ENCODE measurements around the gene ZNF888.
"Not testable (repeated sequence)": the region's sequence is repeated elsewhere in the genome, so short reads cannot be mapped to it uniquely, and the experiment has no call there.

ZNF888 gene

DNA sequence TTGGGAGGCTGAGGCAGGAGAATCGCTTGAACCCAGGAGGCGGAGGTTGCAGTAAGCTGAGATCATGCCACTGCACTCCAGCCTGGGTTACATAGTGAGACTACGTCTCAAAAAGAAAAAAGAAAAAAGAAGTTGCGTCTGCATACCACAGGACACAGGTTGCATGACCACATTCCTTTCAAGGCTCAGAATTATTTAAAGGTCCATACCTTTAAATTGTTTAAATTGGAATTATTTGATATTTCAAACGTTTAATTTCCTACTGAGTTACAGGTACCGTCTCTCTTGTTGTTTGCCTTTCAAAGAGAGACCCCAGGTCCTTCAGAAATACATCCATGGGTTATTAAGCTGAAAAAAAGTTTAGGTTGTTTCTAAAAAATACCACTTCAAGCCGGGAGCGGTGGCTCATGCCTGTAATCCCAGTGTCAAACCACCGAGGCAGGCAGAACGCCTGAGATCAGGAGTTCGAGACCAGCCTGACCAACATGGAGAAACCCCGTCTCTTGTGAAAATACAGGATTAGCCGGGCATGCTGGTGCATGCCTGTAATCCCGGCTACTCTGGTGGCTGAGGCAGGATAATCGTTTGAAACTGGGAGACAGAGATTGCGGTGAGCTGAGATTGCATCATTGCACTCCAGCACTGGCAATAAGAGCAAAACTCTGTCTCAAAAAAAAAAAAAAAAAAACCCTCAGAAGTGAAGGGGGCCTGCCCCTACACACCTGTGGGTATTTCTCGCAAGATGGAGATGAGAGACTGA lies 20.8 kb upstream of the ZNF888 start:
- TF ChIP-seq, protein P1, sequence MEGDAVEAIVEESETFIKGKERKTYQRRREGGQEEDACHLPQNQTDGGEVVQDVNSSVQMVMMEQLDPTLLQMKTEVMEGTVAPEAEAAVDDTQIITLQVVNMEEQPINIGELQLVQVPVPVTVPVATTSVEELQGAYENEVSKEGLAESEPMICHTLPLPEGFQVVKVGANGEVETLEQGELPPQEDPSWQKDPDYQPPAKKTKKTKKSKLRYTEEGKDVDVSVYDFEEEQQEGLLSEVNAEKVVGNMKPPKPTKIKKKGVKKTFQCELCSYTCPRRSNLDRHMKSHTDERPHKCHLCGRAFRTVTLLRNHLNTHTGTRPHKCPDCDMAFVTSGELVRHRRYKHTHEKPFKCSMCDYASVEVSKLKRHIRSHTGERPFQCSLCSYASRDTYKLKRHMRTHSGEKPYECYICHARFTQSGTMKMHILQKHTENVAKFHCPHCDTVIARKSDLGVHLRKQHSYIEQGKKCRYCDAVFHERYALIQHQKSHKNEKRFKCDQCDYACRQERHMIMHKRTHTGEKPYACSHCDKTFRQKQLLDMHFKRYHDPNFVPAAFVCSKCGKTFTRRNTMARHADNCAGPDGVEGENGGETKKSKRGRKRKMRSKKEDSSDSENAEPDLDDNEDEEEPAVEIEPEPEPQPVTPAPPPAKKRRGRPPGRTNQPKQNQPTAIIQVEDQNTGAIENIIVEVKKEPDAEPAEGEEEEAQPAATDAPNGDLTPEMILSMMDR (IDR thresholded peaks at IDR 0.05) = no peak
- H3K9ac ChIP-seq = no peak overlapping the region
- H3K4me1 ChIP-seq = no peaks in the 10 kb centered on the region
- no peak overlapping the region for H3K27ac ChIP-seq
- no peak overlapping the region for H2AFZ ChIP-seq
- no peaks in the 10 kb centered on the region for H3K9me3 ChIP-seq (ENCODE audit: control insufficient read depth, low read length)
- H3K27me3 ChIP-seq (ENCODE audit: control insufficient read depth, insufficient read depth, low read length) = no peaks in the 10 kb centered on the region
- no peaks in the 10 kb centered on the region for H3K79me2 ChIP-seq
- no peak overlapping the region for H3K4me2 ChIP-seq (ENCODE audit: low read length)
- no peak overlapping the region for H3K4me3 ChIP-seq (ENCODE audit: low read depth, low read length)
- no peaks in the 10 kb centered on the region for H3K36me3 ChIP-seq (ENCODE audit: control insufficient read depth, insufficient read depth, low read length)

DNA sequence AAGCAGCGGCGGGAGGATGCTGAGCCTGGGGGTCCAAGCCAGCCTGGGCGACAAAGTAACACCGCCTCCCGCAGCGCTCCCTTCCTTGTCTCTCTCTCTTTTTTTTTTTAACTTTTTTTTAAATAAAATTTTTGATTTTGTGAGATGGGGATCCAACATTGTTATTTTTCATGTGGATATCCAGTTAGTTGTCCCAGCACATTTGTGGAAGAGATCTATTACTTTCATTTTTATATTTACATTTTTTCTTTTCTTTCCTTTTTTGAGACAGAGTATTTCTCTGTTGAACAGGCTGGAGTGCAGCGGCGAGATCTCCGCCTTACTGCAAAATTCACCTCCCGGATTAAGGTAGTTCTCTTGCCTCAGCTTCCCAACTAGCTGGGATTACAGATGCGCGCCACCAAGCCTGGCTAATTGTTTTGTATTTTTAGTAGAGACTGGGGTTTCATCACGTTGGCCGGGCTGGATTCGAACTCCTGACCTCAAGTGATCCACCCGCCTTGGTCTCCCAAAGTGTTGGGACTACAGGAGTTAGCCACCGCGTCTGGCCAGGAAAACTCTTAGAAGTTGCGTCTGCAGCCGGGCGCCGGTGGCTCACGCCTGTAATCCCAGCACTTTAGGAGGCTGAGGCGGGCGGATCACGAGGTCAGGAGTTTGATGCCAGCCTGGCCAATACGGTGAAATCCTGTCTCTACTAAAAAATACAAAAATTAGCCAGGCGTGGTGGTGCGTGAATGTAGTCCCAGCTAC lies 20.1 kb upstream of the ZNF888 start:
- H3K4me3 ChIP-seq (ENCODE audit: low read depth, low read length) = peak overlapping the region; percentile 63
- TF ChIP-seq, protein P1 (IDR thresholded peaks at IDR 0.05) = no peak
- H3K4me2 ChIP-seq (ENCODE audit: low read length) = peak overlapping the region; percentile 87
- H3K79me2 ChIP-seq = no peaks in the 10 kb centered on the region
- H3K9me3 ChIP-seq (ENCODE audit: control insufficient read depth, low read length) = no peaks in the 10 kb centered on the region
- peak overlapping the region; percentile 74 for H2AFZ ChIP-seq
- no peaks in the 10 kb centered on the region for H3K27me3 ChIP-seq (ENCODE audit: control insufficient read depth, insufficient read depth, low read length)
- H3K4me1 ChIP-seq = no peaks in the 10 kb centered on the region
- H3K9ac ChIP-seq = no peak overlapping the region
- no peak overlapping the region for H3K27ac ChIP-seq
- H3K36me3 ChIP-seq (ENCODE audit: control insufficient read depth, insufficient read depth, low read length) = no peaks in the 10 kb centered on the region

DNA sequence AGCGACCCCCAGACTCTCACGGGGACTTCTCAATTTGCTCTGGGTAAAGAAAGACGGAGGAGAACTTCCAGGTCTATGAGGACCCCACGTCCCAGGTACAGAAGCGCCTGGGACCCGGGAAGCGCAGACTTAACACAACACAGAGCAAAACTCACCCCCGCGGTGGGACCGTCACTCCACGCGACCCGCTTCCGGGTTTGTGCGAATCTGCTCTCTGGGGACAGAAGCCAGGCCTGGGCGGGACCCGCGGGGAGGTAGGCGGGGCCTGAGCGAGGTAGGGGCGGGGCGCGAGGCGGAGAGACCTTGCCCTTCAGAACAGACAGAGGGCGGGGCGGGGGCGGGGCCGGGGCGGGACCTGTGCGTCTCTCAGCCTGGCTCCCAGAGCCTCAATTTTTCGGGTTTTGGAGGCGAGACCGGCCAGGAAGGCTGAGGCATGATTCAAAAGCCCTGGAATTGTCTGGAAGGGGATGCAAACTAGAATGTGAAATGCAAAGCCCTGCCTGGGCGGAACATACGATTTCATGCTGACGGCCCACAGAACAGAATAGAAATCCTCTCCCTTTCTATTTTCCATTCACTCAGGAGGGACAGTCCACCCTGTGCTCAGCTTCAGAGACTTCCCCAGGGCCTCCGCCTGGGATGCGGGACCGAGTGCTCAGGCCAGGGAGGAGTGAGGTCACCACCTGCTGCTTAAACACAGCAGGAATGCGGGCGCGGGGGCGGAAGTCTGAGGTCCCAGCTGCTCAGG lies 19.3 kb upstream of the ZNF888 start:
- Histone ChIP-seq H3K27me3 (ENCODE audit: control insufficient read depth, insufficient read depth, low read length) (no peaks in the 10 kb centered on the region), H2AFZ (peak overlapping the region; percentile 78), H3K9me3 (ENCODE audit: control insufficient read depth, low read length) (no peaks in the 10 kb centered on the region), H3K4me3 (ENCODE audit: low read depth, low read length) (peak overlapping the region; percentile 72), H3K9ac (no peak overlapping the region), H3K27ac (peak overlapping the region; percentile 21), H3K79me2 (no peaks in the 10 kb centered on the region), H3K36me3 (ENCODE audit: control insufficient read depth, insufficient read depth, low read length) (no peaks in the 10 kb centered on the region), H3K4me2 (ENCODE audit: low read length) (peak overlapping the region; percentile 87), H3K4me1 (no peaks in the 10 kb centered on the region)
- TF ChIP-seq, protein P1 (IDR thresholded peaks at IDR 0.05) = no peak

DNA sequence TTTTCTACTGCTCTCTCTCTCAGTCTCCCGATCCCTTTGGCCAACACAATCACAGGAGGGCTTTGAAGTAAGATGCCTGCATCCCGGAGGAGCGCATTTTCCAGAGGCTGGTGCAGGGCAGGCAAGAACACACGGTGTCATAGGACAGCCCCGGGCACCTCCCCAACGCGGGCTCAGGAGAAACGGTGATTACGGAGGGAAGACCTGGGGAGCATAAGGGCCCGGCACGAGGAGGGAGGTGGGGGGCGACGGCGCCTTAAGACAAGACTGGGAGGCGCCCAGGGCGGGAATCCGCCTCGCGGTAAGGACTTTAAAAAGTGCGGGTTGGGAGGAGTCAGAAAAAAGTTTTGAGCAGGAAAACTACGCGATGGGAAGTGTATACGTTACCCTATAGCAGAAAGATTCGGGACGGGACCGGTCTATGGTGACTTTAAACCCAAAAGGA lies 18.7 kb upstream of the ZNF888 start:
- H3K9ac ChIP-seq = no peak overlapping the region

DNA sequence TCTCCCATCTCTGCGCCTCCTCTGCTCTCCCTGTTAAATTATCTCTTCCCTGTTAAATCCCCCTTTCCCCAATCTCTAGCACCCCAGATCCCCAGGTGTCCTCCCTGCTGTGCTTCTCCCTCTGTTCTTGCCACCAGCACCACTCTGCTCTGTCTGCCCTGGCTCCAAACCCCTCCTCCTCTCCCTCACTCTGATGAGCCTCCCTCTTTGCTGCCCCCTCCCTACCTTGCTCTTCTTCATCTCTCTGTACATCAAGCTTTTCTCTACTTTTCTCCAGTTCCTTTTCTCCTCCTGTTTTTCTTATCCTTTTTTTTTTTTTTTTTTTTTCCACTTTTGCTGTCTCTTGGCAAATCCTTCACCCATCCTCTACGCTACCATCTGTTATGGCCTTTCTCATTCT lies 18.3 kb upstream of the ZNF888 start:
- H3K9ac ChIP-seq, H3K27ac ChIP-seq: not testable (repeated sequence)

More for the DNA sequence above, 18.7 kb upstream of the ZNF888 start:
- H3K4me1 ChIP-seq = no peaks in the 10 kb centered on the region
- H3K79me2 ChIP-seq = no peaks in the 10 kb centered on the region
- H3K27me3 ChIP-seq (ENCODE audit: control insufficient read depth, insufficient read depth, low read length) = no peaks in the 10 kb centered on the region
- H3K36me3 ChIP-seq (ENCODE audit: control insufficient read depth, insufficient read depth, low read length) = no peaks in the 10 kb centered on the region
- H3K4me2 ChIP-seq (ENCODE audit: low read length) = peak overlapping the region; percentile 74
- peak overlapping the region; percentile 21 for H3K27ac ChIP-seq
- TF ChIP-seq, protein P1 (IDR thresholded peaks at IDR 0.05) = no peak
- H3K4me3 ChIP-seq (ENCODE audit: low read depth, low read length) = peak overlapping the region; percentile 72
- peak overlapping the region; percentile 78 for H2AFZ ChIP-seq
- H3K9me3 ChIP-seq (ENCODE audit: control insufficient read depth, low read length) = no peaks in the 10 kb centered on the region

DNA sequence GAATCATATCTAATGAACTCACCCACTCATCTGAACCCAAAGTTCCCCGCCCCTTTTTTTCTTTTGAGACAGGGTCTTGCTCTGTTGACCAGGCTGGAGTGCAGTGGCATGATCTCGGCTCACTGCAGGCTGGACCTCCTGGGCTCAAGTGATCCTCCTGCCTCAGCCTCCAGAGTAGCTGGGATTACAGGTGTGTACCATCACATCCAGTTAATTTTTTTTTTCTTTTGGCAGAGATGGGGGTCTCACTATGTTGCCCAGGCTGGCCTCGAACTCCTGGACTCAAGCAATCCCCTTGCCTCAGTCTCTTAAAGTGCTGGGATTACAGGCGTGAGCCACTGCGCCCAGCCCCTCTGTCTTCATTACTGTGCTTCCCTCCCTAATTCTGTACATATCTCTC lies 17.7 kb upstream of the ZNF888 start:
- not testable (repeated sequence) for H2AFZ ChIP-seq; H3K36me3 ChIP-seq (ENCODE audit: control insufficient read depth, insufficient read depth, low read length); H3K9me3 ChIP-seq (ENCODE audit: control insufficient read depth, low read length); H3K27me3 ChIP-seq (ENCODE audit: control insufficient read depth, insufficient read depth, low read length); H3K4me2 ChIP-seq (ENCODE audit: low read length); H3K9ac ChIP-seq; H3K4me1 ChIP-seq; H3K27ac ChIP-seq; H3K79me2 ChIP-seq; H3K4me3 ChIP-seq (ENCODE audit: low read depth, low read length)

More for the DNA sequence above, 18.3 kb upstream of the ZNF888 start:
- H3K4me3 ChIP-seq (ENCODE audit: low read depth, low read length) = peak overlapping the region; percentile 72
- H3K36me3 ChIP-seq (ENCODE audit: control insufficient read depth, insufficient read depth, low read length); H3K27me3 ChIP-seq (ENCODE audit: control insufficient read depth, insufficient read depth, low read length); H3K9me3 ChIP-seq (ENCODE audit: control insufficient read depth, low read length); H2AFZ ChIP-seq; H3K79me2 ChIP-seq; H3K4me1 ChIP-seq: not testable (repeated sequence)
- H3K4me2 ChIP-seq (ENCODE audit: low read length) = peak overlapping the region; percentile 74

Data from parathyroid adenoma (tissue), 2 donors.